GM13976 (cell line): ENCODE results near the gene GAMT.
"Not testable (repeated sequence)": the region's sequence is repeated elsewhere in the genome, so short reads cannot be mapped to it uniquely, and the experiment has no call there.

Source experiments
- DNase-seq: peaks from one replicate; pipeline ENCODE4 v3.0.0; 2012; ENCODE audit warnings: low spot score
- in situ Hi-C: fragments of 300-500 bp; cut with MboI; formaldehyde crosslinking; loops from one replicate; pipeline ENCODE4 v1.12.0; 2022; ENCODE audit warnings: low sequenced_read_pairs, mixed read lengths, inconsistent platforms; ENCODE audit not compliant: unreplicated experiment
- TF ChIP-seq, protein P1 (sequence below): IDR thresholded peaks from 2 replicates; pipeline ENCODE4 v1.5.1; 2012; ENCODE audit warnings: borderline replicate concordance, mild to moderate bottlenecking; ENCODE audit not compliant: insufficient read depth; ENCODE audit errors: extremely low read depth, missing control alignments, control extremely low read depth

The GAMT gene

DNA sequence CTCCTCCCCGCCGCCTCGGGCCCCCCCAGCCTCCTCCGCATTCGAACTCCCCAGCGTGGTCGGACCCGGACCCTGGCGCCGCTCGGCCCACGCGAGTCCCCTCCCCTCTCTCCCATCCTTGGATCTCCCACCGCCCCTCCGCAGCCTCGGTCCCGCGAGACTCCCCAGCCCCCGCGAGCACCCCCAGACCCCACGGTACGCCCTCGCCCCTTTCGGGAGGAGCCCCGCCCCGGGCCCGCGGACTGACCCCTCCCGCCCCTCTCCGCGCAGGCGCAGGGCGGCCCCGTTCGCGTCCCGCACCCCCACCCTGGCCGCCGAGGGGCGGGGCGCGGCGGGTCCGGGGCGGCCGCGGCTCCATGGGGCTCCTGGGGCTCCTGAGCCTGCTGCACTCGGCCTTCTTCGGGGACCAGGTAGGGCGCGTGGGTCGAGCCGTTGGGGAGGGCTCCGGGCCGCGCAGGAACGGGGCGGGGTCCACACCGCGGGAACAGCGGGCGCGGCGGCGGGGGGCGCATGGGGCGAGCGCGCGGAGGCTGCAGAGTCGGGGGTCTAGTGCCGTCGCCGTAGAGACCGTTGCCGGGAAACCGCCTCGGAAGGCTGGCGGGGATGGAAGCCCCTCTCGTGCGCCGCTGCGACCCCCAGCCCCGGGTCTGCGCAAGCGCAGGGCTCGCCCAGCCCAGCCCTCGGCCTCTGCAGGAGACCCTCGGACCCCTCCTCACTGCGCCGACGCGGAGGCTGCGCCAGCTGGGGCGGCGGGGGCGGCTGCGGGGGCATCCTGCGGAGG is 44.8 kb upstream of the GAMT start:
- DNase-seq, result peak; percentile 68
- TF ChIP-seq, protein P1, sequence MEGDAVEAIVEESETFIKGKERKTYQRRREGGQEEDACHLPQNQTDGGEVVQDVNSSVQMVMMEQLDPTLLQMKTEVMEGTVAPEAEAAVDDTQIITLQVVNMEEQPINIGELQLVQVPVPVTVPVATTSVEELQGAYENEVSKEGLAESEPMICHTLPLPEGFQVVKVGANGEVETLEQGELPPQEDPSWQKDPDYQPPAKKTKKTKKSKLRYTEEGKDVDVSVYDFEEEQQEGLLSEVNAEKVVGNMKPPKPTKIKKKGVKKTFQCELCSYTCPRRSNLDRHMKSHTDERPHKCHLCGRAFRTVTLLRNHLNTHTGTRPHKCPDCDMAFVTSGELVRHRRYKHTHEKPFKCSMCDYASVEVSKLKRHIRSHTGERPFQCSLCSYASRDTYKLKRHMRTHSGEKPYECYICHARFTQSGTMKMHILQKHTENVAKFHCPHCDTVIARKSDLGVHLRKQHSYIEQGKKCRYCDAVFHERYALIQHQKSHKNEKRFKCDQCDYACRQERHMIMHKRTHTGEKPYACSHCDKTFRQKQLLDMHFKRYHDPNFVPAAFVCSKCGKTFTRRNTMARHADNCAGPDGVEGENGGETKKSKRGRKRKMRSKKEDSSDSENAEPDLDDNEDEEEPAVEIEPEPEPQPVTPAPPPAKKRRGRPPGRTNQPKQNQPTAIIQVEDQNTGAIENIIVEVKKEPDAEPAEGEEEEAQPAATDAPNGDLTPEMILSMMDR, result no peak
- in situ Hi-C loops, result no loop called here

DNA sequence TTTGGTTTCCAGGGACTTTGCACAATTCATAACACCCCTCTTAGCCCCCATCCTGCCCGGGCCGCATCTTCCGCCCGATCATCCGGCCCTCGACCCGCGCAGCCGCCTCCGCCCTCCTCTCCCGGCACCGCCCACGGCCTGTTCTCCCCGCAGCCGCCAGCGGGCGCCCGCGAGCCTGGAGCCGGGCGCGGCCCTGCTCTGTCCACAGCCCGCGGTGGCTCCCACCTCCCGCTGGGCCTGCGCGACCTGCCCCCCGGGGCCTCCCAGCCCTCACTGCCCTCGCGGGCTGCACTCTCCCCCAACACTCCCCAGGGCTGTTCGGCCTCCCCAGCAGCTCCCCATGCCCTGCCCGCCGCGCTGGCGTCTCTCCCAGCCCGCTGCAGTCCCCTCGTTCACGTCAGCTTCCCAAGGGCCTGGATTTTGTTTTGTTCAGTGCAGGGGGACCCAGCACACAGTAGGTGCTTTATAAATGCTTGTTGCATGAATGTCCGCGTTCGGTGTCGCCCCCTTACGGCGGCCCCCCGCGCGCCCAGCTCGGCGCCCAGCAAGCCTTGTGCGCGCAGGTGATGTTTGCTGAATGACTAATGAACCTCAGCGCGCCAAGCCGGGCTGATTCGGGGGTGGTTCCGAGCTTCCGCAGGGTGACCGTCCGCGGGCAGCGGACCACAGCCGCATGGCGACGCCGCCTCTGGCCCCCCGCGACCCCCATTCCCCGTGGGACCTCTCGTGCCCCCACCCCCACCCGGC is 44.0 kb upstream of the GAMT start:
- TF ChIP-seq, protein P1, result peak; percentile 99
- DNase-seq, result peak; percentile 96
- in situ Hi-C loops, result no loop called here

DNA sequence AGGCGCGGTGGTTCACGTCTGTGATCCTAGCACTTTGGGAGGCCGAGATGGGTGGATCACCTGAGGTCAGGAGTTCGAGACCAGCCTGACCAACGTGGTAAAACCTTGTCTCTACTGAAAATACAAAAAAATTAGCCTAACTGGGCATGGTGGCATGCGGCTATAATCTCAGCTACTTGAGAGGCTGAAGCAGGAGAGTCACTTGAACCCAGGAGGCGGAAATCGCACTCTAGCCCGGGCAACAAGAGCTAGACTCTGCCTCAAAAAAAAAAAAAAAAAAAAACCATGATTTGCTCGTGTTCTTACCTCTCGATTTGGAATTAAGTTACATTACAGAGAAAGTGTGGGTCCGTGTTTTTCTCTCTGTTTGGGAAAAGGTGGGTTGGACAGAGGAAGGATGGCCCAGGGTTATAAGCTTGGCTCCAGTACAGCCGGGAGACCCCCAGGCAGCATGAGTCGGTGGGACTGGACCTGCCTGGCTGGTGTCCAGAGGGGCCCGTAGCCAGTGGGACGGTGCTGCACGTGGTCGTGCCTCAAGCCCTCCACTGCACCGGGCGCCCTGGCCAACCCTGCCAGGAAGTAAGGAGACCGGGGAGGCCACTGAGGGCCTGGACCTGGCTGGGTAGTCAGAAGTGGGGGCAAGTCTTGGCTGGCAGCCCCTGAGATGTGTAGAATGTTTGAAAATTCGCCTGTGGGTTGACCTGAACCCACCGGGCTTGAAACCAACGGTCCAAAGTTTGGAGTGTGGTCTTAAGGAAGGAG is 40.5 kb upstream of the GAMT start:
- in situ Hi-C loops, result no loop called here
- DNase-seq, result no peak
- TF ChIP-seq, protein P1, result no peak

DNA sequence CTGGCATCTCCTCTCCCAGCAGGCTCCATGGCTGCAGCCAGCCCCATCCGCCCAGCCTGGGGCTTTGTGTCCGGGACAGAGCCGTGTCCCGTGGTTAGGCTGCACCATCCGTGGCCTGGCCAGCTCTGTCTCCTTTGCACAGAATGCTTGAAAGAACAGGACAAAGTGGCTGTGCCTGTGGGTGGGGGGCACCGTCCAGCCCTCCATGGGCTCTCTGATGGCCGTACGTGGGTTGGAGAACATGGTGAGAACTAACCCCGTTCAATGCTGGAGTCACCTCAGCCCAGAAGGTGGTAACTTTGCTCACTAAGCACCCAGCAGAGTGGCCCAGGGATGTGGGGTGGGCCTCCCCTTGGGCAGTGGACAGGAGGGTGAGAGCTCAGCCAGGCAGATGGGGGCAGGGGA is 39.7 kb upstream of the GAMT start:
- in situ Hi-C loops, result no loop called here
- no peak for DNase-seq
- TF ChIP-seq, protein P1, result no peak

DNA sequence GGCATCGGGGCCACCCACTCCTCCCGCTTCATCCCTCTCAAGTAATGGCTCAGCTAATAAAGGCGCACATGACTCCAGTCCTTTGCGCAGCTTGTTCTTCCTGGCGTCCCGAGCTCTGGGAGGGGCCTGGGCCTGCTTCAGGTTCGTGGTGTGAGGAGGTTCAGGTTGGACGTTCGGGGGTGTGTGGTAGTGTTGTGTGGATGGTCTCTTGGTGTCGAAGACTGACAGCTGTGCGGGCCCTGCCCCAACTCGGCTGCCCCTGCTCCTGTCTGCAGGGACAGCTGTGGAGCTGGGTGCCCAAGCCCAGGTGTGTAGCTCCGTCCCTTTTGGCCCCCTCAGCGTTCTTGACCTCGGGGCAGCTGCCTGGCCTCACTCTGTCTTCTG is 39.1 kb upstream of the GAMT start:
- in situ Hi-C loops, result no loop called here
- DNase-seq, result no peak
- TF ChIP-seq, protein P1, result no peak

DNA sequence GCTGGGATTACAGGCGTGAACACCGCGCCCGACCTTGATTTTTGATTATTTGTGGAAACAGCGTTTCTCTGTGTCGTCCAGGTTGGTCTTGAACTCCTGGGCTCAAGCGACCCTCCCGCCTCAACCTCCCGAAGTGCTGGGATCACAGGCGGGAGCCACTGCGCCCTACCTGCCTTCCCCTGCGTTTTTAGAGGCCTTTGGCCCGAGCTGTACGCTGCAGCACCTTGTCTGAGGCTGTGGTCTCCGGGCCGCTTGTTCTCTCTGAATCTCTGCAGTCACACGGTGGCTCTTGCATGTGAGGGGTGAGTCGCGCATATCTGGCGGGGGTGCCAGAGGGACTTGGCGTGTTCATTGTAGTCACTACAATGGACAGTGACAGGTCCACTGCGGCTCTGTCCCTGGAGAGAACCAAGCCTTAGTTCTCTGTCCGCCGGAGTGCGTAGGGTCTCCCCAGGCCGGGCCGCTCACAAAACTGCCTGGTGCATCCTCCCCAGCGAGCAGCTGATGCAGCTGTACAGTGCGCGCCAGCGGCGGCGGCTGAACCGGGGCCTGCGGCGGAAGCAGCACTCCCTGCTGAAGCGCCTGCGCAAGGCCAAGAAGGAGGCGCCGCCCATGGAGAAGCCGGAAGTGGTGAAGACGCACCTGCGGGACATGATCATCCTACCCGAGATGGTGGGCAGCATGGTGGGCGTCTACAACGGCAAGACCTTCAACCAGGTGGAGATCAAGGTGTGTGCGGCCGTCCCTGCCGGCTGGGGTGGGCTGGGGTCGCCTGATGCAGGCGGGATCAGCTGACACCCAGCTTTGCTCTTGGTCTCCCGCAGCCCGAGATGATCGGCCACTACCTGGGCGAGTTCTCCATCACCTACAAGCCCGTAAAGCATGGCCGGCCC is 38.4 kb upstream of the GAMT start:
- DNase-seq, in situ Hi-C loops: not testable (repeated sequence)
